ENCODE measurements around the gene CACNA1C.

Gene CACNA1C

GRCh38 chr12:2052826-2053678 is at the start of gene CACNA1C:
CACNA1C (plus strand) TSS chr12:2052987; CDS start chr12:2053563, 576 bp downstream.
- no peak for DNase-seq

GRCh38 chr12:2003676-2004112 is 49.1 kb upstream of the CACNA1C start:
- peak in 1 of 2 experiments; percentile 14 for DNase-seq

DNA sequence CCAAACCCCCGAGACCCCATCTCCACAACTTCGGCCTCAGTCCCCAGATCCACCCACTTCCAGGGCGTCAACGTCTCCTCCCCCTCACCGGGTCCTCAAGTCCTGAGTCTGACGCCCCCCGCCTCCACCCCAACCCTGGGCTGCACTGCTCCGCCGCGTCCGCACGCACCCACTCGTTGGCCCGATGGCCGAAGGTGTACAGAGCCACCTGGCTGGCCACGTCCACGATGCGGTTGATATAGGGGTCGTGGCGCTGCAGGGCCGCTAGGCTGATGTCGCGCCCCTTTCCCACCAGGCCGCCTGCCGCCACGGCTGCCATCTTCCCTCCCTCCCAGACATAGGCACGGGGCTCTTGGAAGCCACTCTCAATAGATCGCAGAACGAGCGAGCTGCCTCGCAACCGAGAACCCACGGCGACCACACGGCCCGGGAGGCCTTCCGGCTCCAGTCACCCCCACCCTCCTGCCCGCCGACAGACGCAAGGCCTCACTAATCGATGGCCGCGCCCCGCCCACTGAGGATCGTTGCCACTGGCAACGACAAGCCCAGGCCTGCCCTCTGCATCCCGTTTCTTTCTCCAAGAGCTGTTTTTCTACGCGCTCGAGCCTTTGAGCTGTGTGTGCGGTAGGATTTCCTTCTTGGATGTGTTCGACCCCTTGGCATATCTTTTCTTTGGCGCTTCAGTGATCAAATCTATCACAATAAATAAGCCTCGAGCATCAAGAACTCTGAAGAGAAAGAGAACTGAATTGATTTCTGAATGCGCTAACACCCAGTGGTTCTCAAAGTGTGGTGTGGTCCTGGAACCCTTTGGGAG is 48.5 kb upstream of the CACNA1C start, which contains the start of gene DCP1B:
DCP1B (minus strand) TSS at position 345 of the 817 bp plus-strand sequence; CDS start at position 319, 26 bp downstream.
- peak; percentile 74 to 91 for DNase-seq

GRCh38 chr12:2008677-2009076 is 44.1 kb upstream of the CACNA1C start:
- no peak for DNase-seq

DNA sequence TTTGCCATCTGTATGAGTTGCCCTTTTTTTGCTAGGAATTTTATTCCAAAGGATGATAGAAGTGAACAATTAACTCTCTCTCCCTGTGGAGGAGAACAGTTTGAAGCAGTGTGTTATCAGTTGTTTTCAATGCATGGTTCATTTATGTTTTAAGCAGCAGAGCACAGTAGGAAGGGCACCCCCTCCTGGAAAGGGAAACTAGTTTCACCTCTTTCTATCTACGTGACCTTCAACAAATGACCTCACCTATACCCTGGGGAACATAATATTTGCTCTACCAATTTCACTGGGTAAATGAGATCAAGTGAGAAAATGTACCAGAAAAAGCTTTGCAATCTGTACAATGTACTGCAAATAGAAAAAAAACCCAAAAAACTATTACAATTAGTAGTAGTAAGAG is 43.2 kb upstream of the CACNA1C start:
- no peak for DNase-seq

- DNase-seq = no peak
Measured at GRCh38 chr12:2011643-2012607, 40.9 kb upstream of the CACNA1C start.

DNA sequence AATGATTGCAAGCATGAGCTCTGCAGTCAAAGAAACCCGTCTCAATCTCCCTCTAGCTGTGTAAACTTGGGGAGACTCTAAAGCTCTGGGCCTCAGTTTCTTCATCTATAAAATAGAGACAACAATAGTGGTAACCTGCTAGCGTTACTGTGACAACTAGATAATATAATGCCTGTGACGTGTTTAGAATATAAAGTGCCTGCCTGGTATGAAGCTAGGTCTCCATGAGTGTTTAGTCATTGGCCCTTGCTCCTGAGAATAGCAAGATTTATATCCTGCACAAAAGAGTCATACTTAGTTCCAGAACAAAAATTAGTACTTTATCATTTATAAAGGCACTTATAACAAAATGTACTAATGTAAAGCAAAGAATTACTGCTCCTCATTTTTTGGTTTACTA is 39.7 kb upstream of the CACNA1C start:
- DNase-seq = no peak

- no peak for DNase-seq
Measured at GRCh38 chr12:2013527-2014223, 39.1 kb upstream of the CACNA1C start.

- DNase-seq = no peak
Measured at GRCh38 chr12:2014231-2014630, 38.6 kb upstream of the CACNA1C start.

DNA sequence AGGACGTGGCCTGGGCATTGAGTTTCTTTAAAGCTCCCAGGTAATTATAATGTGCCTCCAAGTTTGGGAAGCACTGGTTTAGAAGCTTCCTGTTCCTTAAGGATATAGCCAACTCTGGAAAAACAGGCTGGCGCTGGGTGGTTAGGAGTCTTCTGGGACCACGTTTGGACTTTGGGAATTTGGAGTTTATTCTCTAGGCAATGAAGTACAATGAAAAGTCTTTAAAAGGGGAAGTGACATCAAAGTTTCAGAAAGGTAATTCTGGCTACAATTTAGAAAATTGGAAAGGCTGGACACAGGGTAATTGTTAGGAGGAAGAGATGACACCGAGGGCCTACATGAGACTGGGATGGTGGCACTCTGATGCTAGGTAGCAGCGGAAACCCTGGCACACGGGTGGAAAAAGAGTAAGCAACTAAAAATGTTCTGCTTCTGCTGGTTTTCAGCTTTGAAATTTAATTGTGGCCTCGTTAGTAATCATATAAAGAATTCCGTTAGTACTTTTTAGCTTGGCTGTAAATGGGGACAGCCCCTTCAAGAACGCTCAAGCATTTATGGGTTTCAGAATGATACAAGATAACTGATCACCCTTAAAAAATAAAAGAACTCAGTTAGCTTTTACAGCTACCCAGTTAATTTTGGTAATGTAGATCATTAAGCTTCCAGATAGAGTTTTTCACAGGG is 35.8 kb upstream of the CACNA1C start:
- DNase-seq = no peak

DNA sequence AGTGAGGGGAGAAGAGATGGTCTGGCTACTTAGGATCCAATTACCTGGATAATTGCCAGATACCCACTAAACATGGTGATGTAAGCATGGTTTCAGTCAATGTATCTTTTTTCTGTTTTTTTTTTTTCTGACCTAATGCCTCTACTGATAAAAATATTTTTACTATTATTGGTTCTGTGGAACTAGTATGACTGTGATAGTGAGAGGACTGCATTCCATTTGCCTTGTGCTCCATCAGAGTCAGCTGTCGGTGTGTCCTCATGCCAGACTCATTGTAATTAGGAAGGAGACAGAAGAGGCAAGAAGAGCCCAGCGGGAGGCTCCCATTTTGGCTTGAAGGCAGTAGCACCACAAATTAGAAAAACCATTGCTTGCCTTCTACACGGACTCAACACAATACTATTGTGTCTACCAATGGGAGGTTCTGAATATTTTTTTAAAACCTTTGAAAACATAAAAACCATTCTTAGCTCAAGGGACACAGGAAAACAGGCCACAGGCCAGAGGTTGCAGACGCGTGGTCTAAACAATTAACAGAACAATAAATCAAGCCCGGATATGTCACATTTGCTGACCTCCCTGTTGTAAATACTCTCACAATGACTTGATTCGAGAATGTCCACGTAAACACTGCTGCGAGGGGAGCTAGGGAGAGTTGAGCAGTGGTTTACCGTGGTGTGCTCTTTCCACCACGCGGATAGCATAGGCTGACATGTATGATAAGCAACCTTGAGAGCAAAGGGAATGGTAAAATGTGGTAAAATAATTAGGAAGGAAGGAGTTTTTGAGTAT is 35.0 kb upstream of the CACNA1C start:
- DNase-seq = no peak

- DNase-seq = no peak
Measured at GRCh38 chr12:2018391-2018790, 34.4 kb upstream of the CACNA1C start.

- no peak for DNase-seq
Measured at GRCh38 chr12:2019126-2019525, 33.7 kb upstream of the CACNA1C start.

GRCh38 chr12:2020511-2020910 is 32.3 kb upstream of the CACNA1C start:
- no peak for DNase-seq

DNA sequence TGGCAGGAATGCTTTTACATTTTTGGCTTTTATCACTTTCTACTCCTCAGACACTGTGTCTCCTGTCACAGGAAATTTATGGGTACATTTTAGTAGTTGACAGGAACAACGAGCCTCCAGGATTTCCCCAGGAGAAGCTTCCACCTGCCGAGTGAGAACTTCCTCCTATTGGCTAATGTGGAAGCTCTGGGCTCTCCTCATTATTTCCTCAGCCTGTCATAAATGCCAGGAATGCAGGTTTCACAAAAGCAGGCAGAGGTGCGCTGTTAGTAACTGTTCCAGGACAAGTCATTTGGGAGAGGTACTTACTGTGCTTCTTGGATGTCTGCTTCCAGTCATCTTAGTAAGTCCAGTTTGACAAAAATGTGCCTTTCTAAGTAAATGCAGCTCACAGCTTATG is 29.4 kb upstream of the CACNA1C start:
- DNase-seq = no peak

DNA sequence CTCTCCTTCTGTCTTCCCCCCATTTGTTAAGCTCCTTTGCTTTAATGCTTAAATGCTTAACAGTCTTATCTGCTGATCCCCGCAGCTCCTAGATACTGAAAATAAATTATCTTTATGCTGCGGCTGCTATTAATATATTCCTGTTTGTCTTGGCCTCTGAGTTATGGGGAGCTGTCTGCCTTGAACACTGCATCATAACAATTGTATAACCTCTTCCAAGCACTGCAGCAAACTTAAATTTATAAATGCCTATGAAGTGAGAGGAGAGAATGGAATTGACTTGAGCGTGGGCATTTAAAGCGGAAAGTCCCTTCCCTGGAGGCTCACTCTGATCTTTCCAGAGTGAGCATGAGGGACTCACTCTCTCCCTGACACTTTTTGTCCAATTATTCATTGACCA is 25.4 kb upstream of the CACNA1C start:
- DNase-seq = no peak

DNA sequence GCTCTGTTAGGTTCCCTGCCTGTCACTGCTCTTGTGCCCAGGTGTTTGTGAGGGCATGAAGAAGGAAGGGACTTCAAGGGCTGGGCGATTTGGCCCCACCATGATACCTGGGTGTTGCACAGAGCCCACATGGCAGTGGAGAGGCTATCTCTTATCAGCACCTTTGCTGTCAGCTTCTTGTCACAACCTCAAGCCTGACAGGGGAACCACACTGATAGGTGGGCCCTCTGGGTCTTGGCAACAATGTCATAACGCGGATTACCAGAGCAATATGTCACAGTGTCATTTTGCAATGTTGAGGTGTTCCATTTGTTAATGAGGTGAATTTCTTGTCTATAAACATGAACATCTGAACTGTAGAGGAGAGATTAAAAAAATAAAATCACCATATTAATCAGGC is 22.9 kb upstream of the CACNA1C start:
- DNase-seq = no peak

DNA sequence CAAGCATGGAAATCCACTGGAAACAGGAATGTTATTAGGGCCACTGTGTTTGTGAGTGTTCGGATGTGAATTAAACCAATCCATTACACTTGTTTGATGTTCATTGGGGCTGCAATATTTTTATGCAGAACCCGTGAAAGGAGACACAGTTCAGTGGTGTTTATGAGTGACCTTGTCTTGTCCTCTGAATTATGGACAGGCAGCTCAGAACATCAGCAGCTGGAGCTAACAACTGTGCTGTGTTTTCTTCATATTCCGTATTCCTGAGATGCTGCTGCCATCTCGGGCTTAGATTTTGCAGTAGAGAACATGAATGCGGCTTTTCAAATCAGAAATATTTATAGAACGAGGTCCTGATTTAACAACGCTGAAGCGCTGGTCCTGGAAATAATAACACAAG is 20.3 kb upstream of the CACNA1C start:
- no peak for DNase-seq

- DNase-seq = peak in 1 of 2 experiments; percentile 41
Measured at GRCh38 chr12:2034633-2035430, 18.0 kb upstream of the CACNA1C start.
